Erythroblast (primary cell): ENCODE results near the gene HSPB1.
"Not testable (repeated sequence)": the region's sequence is repeated elsewhere in the genome, so short reads cannot be mapped to it uniquely, and the experiment has no call there.

Experiments used
- GATA1 ChIP-seq: IDR thresholded peaks from 2 replicates; pipeline ENCODE4 v1.6.1; 2011; ENCODE audit warnings: low read depth, mild to moderate bottlenecking, control low read depth, low read length, moderate library complexity
- POLR2A ChIP-seq: IDR thresholded peaks from 2 replicates; pipeline ENCODE4 v1.6.1; 2011; ENCODE audit warnings: mild to moderate bottlenecking, low read length

DNA sequence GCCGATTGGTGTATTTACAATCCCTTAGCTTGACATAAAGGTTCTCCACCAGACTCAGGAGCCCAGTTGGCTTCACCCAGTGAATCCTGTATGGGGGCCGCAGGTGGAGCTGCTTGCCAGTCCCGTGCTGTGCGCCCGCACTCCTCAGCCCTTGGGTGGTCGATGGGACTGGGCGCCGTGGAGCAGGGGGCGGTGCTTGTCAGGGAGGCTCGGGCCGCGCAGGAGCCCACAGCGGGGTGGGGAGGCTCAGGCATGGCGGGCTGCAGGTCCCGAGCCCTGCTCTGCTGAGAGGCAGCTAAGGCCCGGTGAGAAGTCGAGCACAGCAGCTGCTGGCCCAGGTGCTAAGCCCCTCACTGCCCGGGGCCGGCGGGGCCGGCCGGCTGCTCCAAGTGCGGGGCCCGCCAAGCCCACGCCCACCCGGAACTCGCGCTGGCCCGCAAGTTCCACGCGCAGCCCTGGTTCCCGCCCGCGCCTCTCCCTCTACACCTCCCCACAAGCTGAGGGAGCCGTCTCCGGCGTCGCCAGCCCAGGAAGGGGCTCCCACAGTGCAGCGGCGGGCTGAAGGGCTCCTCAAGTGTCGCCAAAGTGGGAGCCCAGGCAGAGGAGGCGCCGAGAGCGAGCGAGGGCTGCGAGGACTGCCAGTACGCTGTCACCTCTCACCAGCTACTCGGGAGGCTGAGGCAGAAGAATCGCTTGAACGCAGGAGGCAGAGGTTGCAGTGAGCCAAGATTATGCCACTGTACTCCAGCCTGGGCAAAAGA, 7.0 kb downstream of the HSPB1 start:
- not testable (repeated sequence) for TF ChIP-seq POLR2A, GATA1
